ENCODE results near the gene MPL.

- TF ChIP-seq CTCF (conservative IDR thresholded peaks at IDR 0.05 in 1 of 2, IDR thresholded peaks at IDR 0.05 in 1 of 2; ENCODE audit: extremely low read depth in 1 of 2, insufficient read depth in 1 of 2, low read depth in 1 of 2, low read length in 2 of 2) (no peak), EZH2 (IDR thresholded peaks at IDR 0.05; ENCODE audit: borderline replicate concordance, low read length) (no peak)
Observed at GRCh38 chr1:43402089-43402865, 64.7 kb downstream of the MPL start.

Data from mammary epithelial cell (primary cell).